Adipocyte (in vitro differentiated cells): ENCODE results near the gene FLYWCH2.

Experiments used
- DNase-seq: peaks from one replicate; pipeline ENCODE4 v3.0.0-alpha.2; 2015; ENCODE audit warnings: low read depth
- H3K27me3 ChIP-seq: replicated peaks from 2 replicates; pipeline ENCODE4 v1.7.0; 2013; ENCODE audit warnings: mild to moderate bottlenecking, low read length, moderate library complexity; ENCODE audit not compliant: control insufficient read depth, insufficient read depth
- H3K36me3 ChIP-seq: 2 replicates; pipeline ENCODE4 v1.7.0; 2013; ENCODE audit warnings: low read length, mild to moderate bottlenecking, moderate library complexity; ENCODE audit not compliant: control insufficient read depth, insufficient read depth, severe bottlenecking
- H3K4me1 ChIP-seq: 2 replicates; pipeline ENCODE4 v1.7.0; 2013; ENCODE audit warnings: mild to moderate bottlenecking, low read length, moderate library complexity; ENCODE audit not compliant: control insufficient read depth, insufficient read depth
- H3K4me3 ChIP-seq: 2 replicates; pipeline ENCODE4 v1.7.0; 2013; ENCODE audit warnings: mild to moderate bottlenecking, low read length, moderate library complexity
- H3K9ac ChIP-seq: 2 replicates; pipeline ENCODE4 v1.7.0; 2013; ENCODE audit warnings: mild to moderate bottlenecking, low read length, moderate library complexity
- H3K9me3 ChIP-seq: 2 replicates; pipeline ENCODE4 v1.7.0; 2013; ENCODE audit warnings: mild to moderate bottlenecking, low read length, moderate library complexity; ENCODE audit not compliant: control insufficient read depth

Gene FLYWCH2

GRCh38 chr16:2842340-2843000 is 40.5 kb upstream of the FLYWCH2 start:
- peak; percentile 34 for DNase-seq
- peak overlapping the region; percentile 77 for H3K4me3 ChIP-seq
- H3K4me1 ChIP-seq: peaks cover 5% of the 10 kb centered on the region
- no peaks in the 10 kb centered on the region for H3K9me3 ChIP-seq
- peak overlapping the region; percentile 48 for H3K9ac ChIP-seq
- H3K27me3 ChIP-seq: no peaks in the 10 kb centered on the region
- H3K36me3 ChIP-seq: no peaks in the 10 kb centered on the region

- Histone ChIP-seq H3K4me1 (peaks cover 5% of the 10 kb centered on the region), H3K36me3 (no peaks in the 10 kb centered on the region), H3K9me3 (no peaks in the 10 kb centered on the region), H3K27me3 (no peaks in the 10 kb centered on the region), H3K9ac (no peak overlapping the region), H3K4me3 (no peak overlapping the region)
- no peak for DNase-seq
Measured at GRCh38 chr16:2843526-2843925, 39.5 kb upstream of the FLYWCH2 start.

GRCh38 chr16:2845116-2845515 is 37.9 kb upstream of the FLYWCH2 start:
- no peak for DNase-seq
- Histone ChIP-seq H3K4me3 (no peak overlapping the region), H3K27me3 (peaks cover 9% of the 10 kb centered on the region), H3K9ac (no peak overlapping the region), H3K36me3 (no peaks in the 10 kb centered on the region), H3K9me3 (no peaks in the 10 kb centered on the region), H3K4me1 (no peaks in the 10 kb centered on the region)

GRCh38 chr16:2846511-2847310 is 36.3 kb upstream of the FLYWCH2 start:
- H3K4me3 ChIP-seq: no peak overlapping the region
- no peaks in the 10 kb centered on the region for H3K4me1 ChIP-seq
- DNase-seq: peak; percentile 9
- no peak overlapping the region for H3K9ac ChIP-seq
- H3K9me3 ChIP-seq: no peaks in the 10 kb centered on the region
- peaks cover 9% of the 10 kb centered on the region for H3K27me3 ChIP-seq
- no peaks in the 10 kb centered on the region for H3K36me3 ChIP-seq

- Histone ChIP-seq H3K4me3 (no peak overlapping the region), H3K36me3 (no peaks in the 10 kb centered on the region), H3K27me3 (peaks cover 15% of the 10 kb centered on the region), H3K4me1 (no peaks in the 10 kb centered on the region), H3K9me3 (peaks cover under 1% of the 10 kb centered on the region), H3K9ac (no peak overlapping the region)
- DNase-seq: no peak
Measured at GRCh38 chr16:2848933-2849725, 33.9 kb upstream of the FLYWCH2 start.

GRCh38 chr16:2852003-2852730 is 30.8 kb upstream of the FLYWCH2 start:
- Histone ChIP-seq H3K4me1 (no peaks in the 10 kb centered on the region), H3K36me3 (no peaks in the 10 kb centered on the region), H3K9ac (no peak overlapping the region), H3K4me3 (no peak overlapping the region), H3K27me3 (peaks cover 15% of the 10 kb centered on the region), H3K9me3 (peaks cover 8% of the 10 kb centered on the region)
- no peak for DNase-seq

- DNase-seq: no peak
- H3K4me1 ChIP-seq: no peaks in the 10 kb centered on the region
- peaks cover 17% of the 10 kb centered on the region for H3K27me3 ChIP-seq
Measured at GRCh38 chr16:2852731-2853507, 30.1 kb upstream of the FLYWCH2 start.

GRCh38 chr16:2853531-2854073 is 29.4 kb upstream of the FLYWCH2 start:
- H3K9me3 ChIP-seq: peaks cover 8% of the 10 kb centered on the region
- H3K4me1 ChIP-seq: no peaks in the 10 kb centered on the region
- no peak overlapping the region for H3K4me3 ChIP-seq
- DNase-seq: no peak
- H3K9ac ChIP-seq: no peak overlapping the region
- peaks cover 23% of the 10 kb centered on the region for H3K27me3 ChIP-seq
- H3K36me3 ChIP-seq: no peaks in the 10 kb centered on the region

More at GRCh38 chr16:2852731-2853507, 30.1 kb upstream of the FLYWCH2 start:
- Histone ChIP-seq H3K9me3 (peaks cover 8% of the 10 kb centered on the region), H3K4me3 (no peak overlapping the region), H3K9ac (no peak overlapping the region), H3K36me3 (no peaks in the 10 kb centered on the region)

- no peak for DNase-seq
- Histone ChIP-seq H3K27me3 (peaks cover 15% of the 10 kb centered on the region), H3K9ac (no peak overlapping the region), H3K4me3 (no peak overlapping the region), H3K9me3 (peaks cover 8% of the 10 kb centered on the region), H3K4me1 (no peaks in the 10 kb centered on the region), H3K36me3 (no peaks in the 10 kb centered on the region)
Measured at GRCh38 chr16:2854700-2855309, 28.2 kb upstream of the FLYWCH2 start.

- Histone ChIP-seq H3K36me3 (no peaks in the 10 kb centered on the region), H3K4me3 (no peak overlapping the region), H3K27me3 (peaks cover 15% of the 10 kb centered on the region), H3K9me3 (peaks cover 8% of the 10 kb centered on the region), H3K9ac (no peak overlapping the region), H3K4me1 (no peaks in the 10 kb centered on the region)
- DNase-seq: no peak
Measured at GRCh38 chr16:2855536-2855935, 27.5 kb upstream of the FLYWCH2 start.
